LoVo (cell line): Measurements from ENCODE around the gene PRKCZ.
"Not testable (repeated sequence)": the region's sequence is repeated elsewhere in the genome, so short reads cannot be mapped to it uniquely, and the experiment has no call there.

Experiments
- DNase-seq: peaks from one replicate; pipeline ENCODE4 v3.0.0-alpha.2; 2016; ENCODE audit warnings: low spot score

The PRKCZ gene

DNA sequence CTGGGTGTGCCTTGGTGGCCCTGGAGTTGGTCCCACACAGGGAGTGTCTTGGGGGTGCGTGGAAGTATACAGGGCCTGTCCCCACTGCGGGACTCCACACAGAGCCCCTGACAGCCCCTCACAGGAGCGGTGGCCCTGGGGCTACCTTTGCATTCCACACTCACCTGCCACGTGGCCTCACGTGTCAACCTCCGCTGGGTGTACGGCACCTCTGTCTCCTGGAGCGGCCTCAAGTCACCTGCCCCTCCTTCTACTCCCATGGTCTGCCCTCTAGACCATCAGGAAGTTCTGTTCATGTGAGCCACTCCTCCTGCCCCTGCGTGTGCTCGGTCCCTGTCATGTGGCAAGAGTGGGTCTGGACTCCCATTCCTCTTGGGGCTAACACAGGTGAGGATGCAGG, 85.7 kb downstream of the PRKCZ start:
- DNase-seq: no peak

DNA sequence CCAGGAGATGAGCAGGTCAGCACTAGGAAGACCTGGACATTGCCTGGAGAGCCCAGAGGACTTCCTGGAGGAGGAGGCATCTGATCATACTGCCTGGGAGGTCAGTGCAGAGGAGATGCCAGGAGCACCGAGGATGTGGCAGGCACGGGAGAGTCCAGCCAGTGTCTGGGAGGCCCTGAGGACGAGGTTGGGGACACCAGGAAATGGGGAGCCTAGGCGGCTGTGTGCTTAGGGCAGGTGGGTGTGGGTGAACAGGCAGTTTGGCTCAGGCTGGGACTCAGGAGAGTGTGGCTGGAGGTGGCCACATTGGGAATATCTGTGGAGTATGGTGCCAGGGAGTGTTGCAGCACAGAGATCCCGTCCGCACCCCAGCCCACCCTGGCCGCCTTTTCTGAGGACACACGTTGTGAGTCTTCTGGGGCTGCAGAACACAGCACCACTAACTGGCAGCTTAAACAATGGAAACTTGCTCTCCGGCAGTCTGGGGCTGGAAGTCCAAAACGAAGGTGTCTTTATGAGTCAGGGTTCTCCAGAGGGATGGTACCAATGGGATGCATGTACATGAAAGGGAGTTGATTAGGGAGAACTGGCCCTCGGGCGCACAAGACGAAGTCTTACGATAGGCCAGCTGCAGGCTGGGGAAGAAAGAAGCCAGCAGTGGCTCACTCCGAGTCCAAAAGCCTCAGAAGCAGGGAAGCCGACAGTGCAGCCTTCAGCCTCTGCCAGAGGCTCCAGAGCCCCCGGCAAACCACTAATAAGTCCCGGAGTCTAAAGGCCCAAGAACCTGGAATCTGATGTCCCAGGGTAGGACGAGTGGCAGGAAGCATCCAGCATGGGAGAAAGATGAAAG, 86.4 kb downstream of the PRKCZ start:
- DNase-seq: no peak

DNA sequence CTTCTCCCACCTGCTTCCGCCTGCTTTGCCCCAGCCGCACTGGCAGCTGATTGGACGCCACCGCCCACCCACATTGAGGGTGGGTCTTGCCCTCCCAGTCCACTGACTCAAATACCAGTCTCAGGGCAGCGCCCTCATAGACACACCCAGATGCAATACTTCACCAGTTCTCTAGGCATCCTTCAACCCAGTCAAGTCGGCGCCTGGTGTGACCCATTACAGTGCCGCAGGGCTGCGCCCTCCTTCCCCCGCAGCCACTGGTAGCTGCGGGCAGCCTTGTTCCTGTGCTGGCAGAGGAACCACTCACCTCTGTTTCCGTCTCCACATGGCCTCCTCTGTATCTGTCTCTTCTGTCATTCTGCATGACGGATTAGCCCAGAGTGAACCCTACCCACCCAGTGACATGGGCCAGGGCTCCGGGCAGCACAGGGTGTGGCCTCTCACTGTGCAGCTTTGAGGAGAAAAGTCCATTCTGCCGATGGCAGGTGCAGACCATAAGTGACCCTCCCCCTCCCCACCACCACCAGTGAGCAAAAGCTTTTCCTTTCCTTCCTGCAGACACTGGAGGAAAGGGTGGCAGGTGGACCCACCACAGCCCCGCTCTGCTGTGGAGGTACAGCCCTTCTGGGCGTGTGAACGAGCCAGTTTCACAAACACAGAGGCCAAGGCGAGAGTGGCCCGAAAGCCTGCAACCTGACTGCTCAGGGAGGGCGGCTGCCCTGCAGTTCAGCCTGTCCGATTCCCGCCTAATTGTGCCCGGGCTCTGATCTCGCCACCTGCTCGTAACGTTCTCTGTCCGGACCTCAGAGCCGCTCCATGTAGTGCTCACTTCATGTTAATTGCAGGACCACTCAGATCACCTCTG, 87.3 kb downstream of the PRKCZ start:
- DNase-seq: no peak

DNA sequence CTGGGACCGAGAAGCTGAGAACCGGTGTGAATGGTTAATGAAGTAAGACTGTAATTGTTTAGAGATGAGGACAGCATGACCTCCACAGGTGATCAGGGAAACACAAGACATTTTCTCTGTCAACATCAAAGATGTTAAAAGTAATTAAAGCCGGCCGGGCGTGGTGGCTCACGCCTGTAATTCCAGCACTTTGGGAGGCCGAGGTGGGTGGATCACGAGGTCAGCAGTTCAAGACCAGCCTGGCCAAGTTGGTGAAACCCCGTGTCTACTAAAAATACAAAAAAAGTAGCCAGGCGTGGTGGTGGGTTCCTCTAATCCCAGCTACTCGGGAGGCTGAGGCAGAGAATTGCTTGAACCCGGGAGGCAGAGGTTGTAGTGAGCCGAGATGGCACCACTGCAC, 88.9 kb downstream of the PRKCZ start:
- not testable (repeated sequence) for DNase-seq

DNA sequence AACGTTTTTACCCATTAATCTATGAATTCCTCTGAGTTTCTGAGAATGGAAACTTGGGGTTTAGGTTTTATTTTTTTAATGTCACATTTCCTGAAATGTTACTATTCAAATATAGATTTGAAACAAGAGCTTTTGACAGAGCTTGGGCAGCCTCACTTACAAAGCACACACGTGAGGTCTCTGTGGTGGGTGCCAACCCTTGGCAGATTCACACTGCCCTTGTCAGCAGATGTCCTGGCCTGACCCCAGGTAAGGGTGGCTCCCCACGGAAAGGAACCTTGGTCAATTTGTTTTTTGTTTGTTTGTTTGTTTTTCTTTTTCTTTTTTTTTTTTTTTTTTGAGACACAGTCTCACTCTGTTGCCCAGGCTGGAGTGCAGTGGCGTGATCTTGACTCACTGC, 90.8 kb downstream of the PRKCZ start:
- DNase-seq: no peak

DNA sequence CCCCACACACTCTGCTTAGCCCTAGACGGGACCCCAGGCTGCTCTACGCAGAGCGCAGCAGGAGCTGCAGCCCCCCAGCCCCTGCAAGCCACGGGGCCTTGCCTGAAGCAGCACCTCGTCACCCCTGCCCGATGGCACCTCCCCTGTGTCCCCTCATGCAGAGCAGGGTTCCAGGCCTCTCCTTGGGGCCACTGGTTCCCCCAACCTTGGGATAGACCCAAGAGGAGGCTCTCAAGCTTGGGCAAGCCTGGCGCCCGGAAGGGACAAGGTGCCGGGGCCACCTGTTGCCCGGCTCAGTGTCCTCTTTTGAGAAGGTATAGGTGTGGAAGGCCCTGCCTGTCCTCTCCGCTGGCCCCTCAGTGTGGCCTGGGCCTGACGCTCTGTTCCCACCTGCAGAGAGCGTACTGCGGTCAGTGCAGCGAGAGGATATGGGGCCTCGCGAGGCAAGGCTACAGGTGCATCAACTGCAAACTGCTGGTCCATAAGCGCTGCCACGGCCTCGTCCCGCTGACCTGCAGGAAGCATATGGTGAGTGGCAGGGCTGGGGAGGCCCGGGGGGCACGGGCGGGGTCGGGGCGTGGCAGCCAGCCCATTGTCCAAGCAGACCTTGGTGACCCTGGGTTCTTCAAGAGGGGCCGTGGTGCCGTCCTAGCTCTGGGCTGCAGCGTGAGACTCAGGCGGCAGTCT, 93.7 kb downstream of the PRKCZ start:
- DNase-seq: no peak

DNA sequence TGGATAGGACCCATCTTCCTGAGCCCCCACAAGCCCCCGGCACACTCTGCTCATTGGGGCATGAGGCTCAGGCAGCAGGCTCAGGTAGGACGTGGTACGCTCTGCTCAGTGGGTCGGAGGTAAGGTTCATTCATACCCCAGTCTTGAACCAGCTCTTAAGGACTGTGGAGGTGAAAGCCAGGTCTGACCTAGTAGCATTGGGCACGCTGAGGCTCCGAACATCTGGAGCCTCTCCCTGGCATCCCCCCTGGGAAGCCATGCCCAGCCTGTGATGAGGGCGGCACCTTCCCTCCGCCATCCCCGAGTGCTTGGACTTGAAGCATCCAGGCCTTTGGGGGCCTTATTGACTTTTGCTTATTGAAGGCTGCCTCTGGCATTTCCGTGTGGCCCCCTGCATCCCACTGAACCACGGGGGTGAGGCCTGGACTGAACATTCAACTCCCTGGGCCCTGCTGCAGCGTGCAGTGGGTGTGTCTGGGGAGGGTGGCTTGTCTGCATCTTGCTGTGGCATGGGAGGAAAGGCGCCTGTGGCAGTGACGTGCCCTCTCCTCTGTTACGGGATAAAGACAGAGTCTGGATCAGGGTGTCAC, 94.4 kb downstream of the PRKCZ start:
- no peak for DNase-seq

DNA sequence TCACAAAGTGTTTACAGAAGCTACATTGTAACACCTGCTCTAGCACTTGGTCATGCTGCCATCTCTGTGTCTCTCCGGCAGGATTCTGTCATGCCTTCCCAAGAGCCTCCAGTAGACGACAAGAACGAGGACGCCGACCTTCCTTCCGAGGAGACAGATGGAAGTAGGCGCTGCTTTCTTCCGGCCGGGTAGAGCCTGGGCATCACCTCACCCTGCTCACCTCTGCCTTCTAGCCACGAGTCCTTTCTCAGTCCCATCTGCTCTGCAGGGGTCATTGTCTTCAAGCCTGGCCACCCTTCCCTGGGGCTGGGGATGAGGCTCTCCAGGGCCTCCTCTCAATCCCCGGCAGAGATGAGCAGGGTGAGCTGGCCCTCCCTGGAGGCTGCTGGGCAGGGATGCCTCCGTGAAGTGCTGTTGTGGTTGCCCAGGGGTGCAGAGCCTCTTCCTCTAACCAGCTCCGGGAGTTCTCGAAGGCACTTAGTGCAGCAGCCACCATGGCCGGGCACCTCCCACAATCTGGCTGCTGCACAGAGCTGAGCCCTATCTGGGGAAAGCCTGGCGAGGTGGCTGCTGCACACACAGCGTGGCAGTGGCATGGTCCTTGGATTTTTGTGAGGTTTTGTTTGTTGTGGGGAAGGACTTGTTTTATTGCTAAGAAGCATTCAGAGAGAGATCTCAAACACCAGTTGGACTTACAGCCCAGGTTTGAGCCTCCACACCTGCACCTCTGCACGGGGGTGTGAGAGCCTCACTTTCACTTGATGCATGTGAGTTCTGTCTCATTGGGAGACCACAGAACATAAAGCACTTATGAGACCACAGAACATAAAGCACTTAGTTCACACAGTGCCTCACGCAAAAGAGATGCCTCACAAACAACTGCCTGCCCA, 96.0 kb downstream of the PRKCZ start:
- no peak for DNase-seq

DNA sequence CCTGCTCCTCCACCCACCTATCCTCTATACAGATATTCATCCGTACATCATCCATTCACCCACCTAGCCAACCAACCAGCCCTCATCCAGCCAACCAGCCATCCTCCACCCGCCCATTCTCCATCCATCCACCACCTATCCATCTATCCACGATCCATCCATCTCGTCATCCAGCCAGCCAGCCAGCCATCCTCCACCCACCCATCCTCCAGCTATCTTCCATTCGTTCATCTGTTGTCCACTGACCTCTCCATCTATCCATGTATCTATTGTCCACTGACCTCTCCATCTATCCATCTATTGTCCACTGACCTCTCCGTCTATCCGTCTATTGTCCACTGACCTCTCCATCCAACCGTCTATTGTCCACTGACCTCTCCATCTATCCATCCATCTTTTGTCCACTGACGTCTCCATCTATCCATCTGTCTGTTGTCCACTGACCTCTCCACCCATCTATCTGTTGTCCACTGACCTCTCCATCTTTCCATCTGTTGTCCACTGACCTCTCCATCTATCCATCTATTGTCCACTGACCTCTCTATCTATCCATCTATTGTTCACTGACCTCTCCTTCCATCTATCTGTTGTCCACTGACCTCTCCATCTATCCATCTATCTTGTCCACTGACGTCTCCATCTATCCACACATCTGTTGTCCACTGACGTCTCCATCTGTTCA, 96.8 kb downstream of the PRKCZ start:
- no peak for DNase-seq

DNA sequence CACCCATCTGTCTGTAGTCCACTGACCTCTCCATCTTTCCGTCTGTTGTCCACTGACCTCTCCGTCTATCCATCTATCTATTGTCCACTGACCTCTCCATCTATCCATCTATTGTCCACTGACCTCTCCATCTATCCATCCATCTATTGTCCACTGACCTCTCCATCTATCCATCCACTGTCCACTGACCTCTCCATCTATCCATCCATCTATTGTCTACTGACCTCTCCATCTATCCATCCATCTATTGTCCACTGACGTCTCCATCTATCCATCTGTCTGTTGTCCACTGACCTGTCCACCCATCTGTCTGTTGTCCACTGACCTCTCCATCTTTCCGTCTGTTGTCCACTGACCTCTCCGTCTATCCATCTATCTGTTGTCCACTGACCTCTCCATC, 97.7 kb downstream of the PRKCZ start:
- not testable (repeated sequence) for DNase-seq

DNA sequence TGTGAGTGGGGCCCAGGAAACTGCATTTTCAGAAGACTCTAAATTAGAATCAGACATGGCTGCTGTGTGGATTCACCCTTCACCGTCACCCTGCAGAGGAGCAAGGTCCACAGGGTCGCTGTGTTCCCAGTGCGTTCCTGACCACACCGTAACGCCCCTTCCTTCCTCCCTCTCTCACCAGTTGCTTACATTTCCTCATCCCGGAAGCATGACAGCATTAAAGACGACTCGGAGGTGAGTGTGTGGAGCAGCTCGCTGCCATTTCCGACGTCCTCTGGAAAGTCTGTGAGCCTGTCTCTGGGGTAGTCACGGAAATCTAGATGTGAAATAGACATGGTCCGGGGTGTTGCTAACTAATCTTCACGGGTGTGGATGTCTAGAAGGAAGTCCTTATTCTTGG, 98.5 kb downstream of the PRKCZ start:
- no peak for DNase-seq

DNA sequence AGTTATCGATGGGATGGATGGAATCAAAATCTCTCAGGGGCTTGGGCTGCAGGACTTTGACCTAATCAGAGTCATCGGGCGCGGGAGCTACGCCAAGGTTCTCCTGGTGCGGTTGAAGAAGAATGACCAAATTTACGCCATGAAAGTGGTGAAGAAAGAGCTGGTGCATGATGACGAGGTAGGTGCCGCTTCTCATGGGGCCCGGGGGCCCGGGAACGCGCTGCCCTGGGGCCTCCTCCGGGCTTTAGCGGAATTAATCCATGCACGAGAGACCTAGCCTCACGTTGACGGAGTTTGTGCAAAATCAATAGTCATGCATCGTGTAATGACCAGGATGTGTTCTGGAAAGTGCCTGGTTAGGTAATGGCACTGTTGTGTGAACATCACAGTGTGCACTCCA, 100.6 kb downstream of the PRKCZ start:
- DNase-seq: no peak

DNA sequence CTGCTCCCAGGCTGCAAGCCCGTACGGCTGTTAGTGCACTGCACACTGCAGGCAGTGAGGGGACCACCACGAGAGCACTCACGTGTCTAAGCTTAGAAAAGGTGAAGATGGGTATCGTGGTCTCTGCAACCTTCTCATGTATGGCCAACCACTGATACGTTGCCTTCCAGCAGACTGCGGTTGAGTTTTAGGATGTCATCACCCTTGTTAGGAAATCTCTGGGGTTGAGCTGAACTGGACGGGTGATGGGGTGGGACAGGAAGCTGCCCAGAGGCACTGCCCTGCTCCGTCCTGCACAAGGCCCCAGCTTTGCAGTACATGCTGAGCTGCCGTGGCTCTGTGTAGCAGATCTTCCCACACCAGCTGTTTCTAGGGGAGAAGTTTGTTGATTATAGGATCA, 101.0 kb downstream of the PRKCZ start:
- no peak for DNase-seq

DNA sequence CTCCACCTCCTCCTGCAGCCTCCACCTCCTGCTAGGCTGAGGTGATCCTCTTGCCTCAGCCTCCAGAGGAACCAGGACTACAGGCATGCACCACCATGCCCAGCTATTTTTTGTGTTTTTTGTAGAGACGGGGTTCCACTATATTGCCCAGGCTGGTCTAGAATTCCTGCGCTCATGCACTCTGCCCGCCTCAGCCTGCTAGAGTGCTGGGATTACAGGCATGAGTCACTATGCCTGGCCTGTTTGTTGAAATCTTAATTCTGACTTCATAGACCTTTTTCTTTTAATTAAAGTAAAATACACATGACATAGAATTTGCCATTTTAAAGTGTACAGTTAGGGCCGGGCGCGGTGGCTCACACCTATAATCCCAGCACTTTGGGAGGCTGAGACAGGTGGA, 101.7 kb downstream of the PRKCZ start:
- DNase-seq: no peak

DNA sequence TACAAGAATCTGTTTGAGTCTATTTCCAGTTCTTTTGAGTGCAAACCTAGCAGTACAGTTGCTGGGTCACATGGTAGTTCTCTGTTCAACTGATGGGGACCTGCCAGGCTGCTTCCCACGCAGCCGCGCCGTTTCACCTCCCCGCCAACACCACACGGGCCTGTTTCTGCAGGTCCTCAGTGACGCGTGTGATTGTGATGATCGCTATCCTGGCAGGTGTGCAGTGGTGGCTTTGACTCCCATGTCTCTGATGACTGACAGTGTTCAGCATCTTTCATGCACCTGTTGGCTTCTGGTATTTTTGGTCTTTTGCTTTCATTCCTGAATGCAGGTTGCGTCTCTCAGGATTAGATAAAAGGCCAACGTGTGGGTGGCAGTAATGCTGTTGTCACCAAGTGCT, 102.7 kb downstream of the PRKCZ start:
- no peak for DNase-seq

DNA sequence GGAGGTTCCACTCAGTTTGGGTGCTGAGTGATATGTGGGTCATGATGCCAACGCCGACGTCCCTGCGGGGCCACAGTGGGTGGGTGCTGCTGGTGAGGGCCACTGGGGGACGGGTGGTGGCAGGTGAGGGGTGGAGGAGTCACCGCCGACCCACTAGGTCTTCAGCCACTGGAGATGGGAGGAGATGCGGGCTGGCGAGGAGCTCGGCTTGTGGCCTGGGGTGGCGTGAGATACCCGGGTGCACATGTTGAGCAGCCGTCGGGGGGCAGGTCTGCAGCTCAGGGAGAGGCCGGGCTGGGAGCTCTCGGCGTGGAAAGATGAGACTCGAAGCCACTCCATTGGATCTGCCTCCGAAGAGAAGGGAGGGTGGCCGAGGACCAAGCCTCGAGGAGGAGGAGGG, 103.8 kb downstream of the PRKCZ start:
- no peak for DNase-seq

DNA sequence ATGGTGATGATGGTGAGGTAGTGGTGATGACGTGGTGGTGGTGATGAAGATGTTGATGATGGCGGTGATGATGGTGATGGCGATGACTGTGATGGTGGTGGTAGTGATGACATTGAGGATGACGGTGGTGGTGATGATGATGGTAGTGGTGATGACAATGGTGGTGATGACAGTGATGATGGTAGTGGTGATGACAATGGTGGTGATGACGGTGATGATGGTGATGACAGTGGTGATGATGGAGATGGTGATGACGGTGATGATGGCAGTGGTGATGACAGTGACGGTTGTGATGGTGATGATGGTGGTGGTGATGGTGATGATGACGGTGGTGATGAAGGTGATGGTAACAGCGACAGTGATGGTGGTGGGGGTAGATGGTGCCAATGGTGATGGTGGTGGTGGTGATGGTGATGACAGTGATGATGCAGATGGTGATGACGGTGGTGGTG, 105.0 kb downstream of the PRKCZ start:
- no peak for DNase-seq

DNA sequence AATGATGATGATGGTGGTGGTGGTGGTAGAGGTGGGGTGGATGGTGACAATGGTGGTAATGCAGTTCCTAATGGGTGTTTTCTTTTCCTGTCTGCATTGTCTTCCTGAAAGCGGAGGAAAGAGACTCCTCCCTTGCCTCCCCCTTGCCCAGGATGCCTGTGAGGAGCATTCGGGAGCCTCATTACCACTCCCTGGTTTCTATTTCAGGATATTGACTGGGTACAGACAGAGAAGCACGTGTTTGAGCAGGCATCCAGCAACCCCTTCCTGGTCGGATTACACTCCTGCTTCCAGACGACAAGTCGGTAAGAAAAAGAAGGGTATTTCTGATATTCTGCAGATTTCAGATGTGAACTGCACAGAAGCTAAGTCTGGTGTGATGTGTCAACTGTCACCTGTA, 105.6 kb downstream of the PRKCZ start:
- DNase-seq: no peak

DNA sequence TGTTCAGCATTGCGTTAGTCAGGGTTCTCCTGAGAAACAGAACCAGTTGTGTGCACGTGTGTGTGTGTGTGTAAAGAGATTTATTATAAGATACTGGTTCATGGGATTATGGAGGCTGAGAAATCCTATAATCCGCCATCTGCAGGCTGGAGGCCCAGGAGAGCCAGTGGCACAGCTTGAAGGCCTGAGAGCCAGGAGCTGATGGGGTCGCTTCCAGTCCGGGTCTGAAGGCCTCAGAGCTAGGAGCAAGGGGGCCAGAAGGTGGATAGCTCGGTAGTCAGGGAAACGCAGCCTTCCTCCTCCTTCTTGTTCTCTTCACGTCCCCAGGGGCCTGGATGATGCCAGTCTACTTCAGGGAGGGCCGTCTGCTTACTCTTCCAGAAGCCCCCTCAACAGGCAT, 106.7 kb downstream of the PRKCZ start:
- DNase-seq: no peak

DNA sequence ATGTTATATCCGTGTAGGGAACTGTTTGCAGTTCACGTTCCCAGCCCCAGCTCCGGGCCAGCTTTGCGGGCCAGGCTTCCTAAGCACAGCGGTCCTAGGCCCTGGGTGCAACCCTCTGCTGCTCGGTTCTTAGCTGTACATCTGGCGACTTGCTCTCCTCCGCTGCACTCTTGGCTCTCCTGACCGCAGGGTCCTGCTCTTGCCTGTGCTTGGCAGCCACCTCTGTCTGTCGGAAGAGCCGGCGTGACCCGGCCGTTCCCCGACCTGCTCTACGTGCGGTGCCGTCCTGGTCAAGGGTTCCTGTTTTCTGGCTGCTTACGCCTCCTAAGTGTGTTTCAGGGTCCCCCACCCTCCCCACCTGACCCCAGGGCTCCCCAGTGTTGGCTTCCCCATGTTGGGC, 107.6 kb downstream of the PRKCZ start:
- no peak for DNase-seq

DNA sequence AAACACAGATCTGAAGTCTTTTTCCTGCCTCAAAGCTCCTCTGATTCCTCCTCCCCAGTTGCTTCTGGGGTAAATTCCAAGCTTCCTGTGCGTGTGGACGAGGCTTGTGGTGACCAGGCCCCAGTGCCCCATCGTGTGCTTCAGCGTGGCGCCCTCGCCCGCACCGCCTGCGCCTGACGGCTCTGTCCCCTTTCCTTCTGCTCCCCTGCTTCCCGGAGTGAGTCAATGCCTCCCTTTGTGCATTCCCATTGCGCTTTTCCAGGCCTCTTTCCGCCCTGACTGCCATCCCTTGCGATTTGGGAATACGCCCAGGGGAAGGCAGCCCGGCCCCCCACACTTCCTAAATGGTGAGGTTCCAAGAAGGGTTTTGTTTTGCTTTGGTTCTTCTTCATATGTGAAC, 108.1 kb downstream of the PRKCZ start:
- no peak for DNase-seq
